Measurements from ENCODE around the gene F8.
A peak's percentile ranks its signal among the peaks of the same experiment; 100 is the strongest.

F8 gene

GRCh38 chrX:155028129-155028528, 5.6 kb upstream of the F8 start:
- H3K9me2 ChIP-seq (ENCODE audit: low read depth, low read length) = no peaks in the 10 kb centered on the region
- H4K20me1 ChIP-seq (ENCODE audit: insufficient read depth, low read length) = no peaks in the 10 kb centered on the region
- peaks cover 23% of the 10 kb centered on the region for H3K4me1 ChIP-seq (ENCODE audit: insufficient read depth, low read length, severe bottlenecking)
- no peaks in the 10 kb centered on the region for H3K36me3 ChIP-seq (ENCODE audit: insufficient read depth, low read length)
- peaks cover 28% of the 10 kb centered on the region for H3K79me2 ChIP-seq (ENCODE audit: insufficient read depth, low read length)
- no peaks in the 10 kb centered on the region for H3K9me3 ChIP-seq (ENCODE audit: low read length)
- H3K4me3 ChIP-seq (ENCODE audit: low read depth, low read length, poor library complexity, severe bottlenecking) = peak overlapping the region; percentile 86
- H3K27ac ChIP-seq (ENCODE audit: low read depth, low read length, poor library complexity, severe bottlenecking) = peak overlapping the region; percentile 96
- no peaks in the 10 kb centered on the region for H3K27me3 ChIP-seq (ENCODE audit: insufficient read depth, low read length)
- H3K9ac ChIP-seq (ENCODE audit: low read length) = peak overlapping the region; percentile 97
- H3K4me2 ChIP-seq (ENCODE audit: low read length) = peak overlapping the region; percentile 92
- no peak overlapping the region for H2AFZ ChIP-seq (ENCODE audit: low read length)
- TF ChIP-seq EZH2 (IDR thresholded peaks at IDR 0.05; ENCODE audit: borderline replicate concordance, low read length) = no peak
- TF ChIP-seq CTCF (IDR thresholded peaks at IDR 0.05; ENCODE audit: low read length) = peak; percentile 21; the same call in 1 of the 2 replicates
- no peaks in the 10 kb centered on the region for H3F3A ChIP-seq (ENCODE audit: insufficient read depth, low read length)

- no peaks in the 10 kb centered on the region for H3K9me3 ChIP-seq (ENCODE audit: low read length)
- no peaks in the 10 kb centered on the region for H3F3A ChIP-seq (ENCODE audit: insufficient read depth, low read length)
Observed at GRCh38 chrX:155027509-155028066, 5.1 kb upstream of the F8 start.

DNA sequence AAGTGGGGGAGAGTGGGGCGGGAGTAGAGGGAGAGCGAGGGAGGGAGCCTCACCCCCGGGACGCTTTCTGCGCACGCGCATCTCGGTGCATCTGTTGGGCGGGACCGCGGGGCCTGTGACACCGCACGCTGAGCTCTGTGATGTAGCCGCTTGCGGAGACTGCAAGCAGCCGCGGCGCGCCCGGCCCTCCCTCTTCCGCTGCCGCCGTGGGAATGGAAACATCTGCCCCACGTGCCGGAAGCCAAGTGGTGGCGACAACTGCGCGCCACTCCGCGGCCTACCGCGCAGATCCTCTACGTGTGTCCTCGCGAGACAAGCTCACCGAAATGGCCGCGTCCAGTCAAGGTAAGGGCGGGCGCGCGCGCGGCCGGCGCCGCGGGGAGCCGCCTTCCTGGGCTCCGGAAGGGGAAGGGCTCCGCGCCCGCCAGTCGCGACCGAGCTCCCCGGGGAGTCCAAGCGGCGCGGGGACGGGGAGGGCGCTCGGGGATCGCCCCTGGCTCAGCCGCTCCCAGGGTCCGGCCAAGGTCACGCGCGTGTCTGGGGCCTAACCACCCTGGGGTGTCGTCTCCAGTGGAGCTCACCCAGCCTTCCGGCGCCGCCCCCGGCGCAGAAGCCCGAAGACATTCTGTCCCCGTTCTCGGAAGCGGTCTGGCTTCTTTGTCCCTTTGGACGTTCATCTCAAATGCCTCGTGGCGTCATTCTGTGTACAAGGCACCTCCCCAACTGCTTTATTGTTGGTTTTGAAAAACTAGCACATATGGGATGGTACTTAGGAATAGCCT, 4.4 kb upstream of the F8 start, which contains the start of gene FUNDC2:
Gene FUNDC2, plus strand, starts transcription at position 118 of the 782 bp plus-strand sequence. Its CDS starts 95 bp downstream, at position 213.
- no peaks in the 10 kb centered on the region for H3K36me3 ChIP-seq (ENCODE audit: insufficient read depth, low read length)
- peaks cover 23% of the 10 kb centered on the region for H3K4me1 ChIP-seq (ENCODE audit: insufficient read depth, low read length, severe bottlenecking)
- H4K20me1 ChIP-seq (ENCODE audit: insufficient read depth, low read length) = no peaks in the 10 kb centered on the region
- H3K27me3 ChIP-seq (ENCODE audit: insufficient read depth, low read length) = no peaks in the 10 kb centered on the region
- H3K9me2 ChIP-seq (ENCODE audit: low read depth, low read length) = no peaks in the 10 kb centered on the region
- peak within 1 kb of the TSS; percentile 86 for H3K4me3 ChIP-seq (ENCODE audit: low read depth, low read length, poor library complexity, severe bottlenecking)
- TF ChIP-seq EZH2 (IDR thresholded peaks at IDR 0.05; ENCODE audit: borderline replicate concordance, low read length) (no peak), CTCF (IDR thresholded peaks at IDR 0.05; ENCODE audit: low read length) (no peak)
- no peaks in the 10 kb centered on the region for H3K9me3 ChIP-seq (ENCODE audit: low read length)
- peak within 1 kb of the TSS; percentile 97 for H3K9ac ChIP-seq (ENCODE audit: low read length)
- peak within 1 kb of the TSS; percentile 96 for H3K27ac ChIP-seq (ENCODE audit: low read depth, low read length, poor library complexity, severe bottlenecking)
- H3K4me2 ChIP-seq (ENCODE audit: low read length) = peak within 1 kb of the TSS; percentile 92
- peaks cover 28% of the 10 kb centered on the region for H3K79me2 ChIP-seq (ENCODE audit: insufficient read depth, low read length)
- H2AFZ ChIP-seq (ENCODE audit: low read length) = peak within 1 kb of the TSS; percentile 79; the same call in 1 of the 2 replicates
- H3F3A ChIP-seq (ENCODE audit: insufficient read depth, low read length) = no peaks in the 10 kb centered on the region

More at GRCh38 chrX:155027509-155028066, 5.1 kb upstream of the F8 start:
- no peaks in the 10 kb centered on the region for H3K9me2 ChIP-seq (ENCODE audit: low read depth, low read length)
- no peaks in the 10 kb centered on the region for H4K20me1 ChIP-seq (ENCODE audit: insufficient read depth, low read length)
- H3K79me2 ChIP-seq (ENCODE audit: insufficient read depth, low read length) = peaks cover 28% of the 10 kb centered on the region
- peak overlapping the region; percentile 96 for H3K27ac ChIP-seq (ENCODE audit: low read depth, low read length, poor library complexity, severe bottlenecking)
- no peaks in the 10 kb centered on the region for H3K27me3 ChIP-seq (ENCODE audit: insufficient read depth, low read length)
- H3K9ac ChIP-seq (ENCODE audit: low read length) = peak overlapping the region; percentile 97
- H3K4me2 ChIP-seq (ENCODE audit: low read length) = peak overlapping the region; percentile 92
- H3K4me1 ChIP-seq (ENCODE audit: insufficient read depth, low read length, severe bottlenecking) = peaks cover 23% of the 10 kb centered on the region
- H3K36me3 ChIP-seq (ENCODE audit: insufficient read depth, low read length) = no peaks in the 10 kb centered on the region
- no peak overlapping the region for H2AFZ ChIP-seq (ENCODE audit: low read length)
- no peak for TF ChIP-seq CTCF (IDR thresholded peaks at IDR 0.05; ENCODE audit: low read length)
- TF ChIP-seq EZH2 (IDR thresholded peaks at IDR 0.05; ENCODE audit: borderline replicate concordance, low read length) = no peak
- H3K4me3 ChIP-seq (ENCODE audit: low read depth, low read length, poor library complexity, severe bottlenecking) = peak overlapping the region; percentile 86
